Fibroblast of the aortic adventitia (primary cell): ENCODE measurements around the gene CDC42SE1. TPM values are rescaled to one million over a fixed set of nuclear protein-coding genes. Genes with fewer than 3 reads are reported as not detected.
A peak's percentile ranks its signal among the peaks of the same experiment; 100 is the strongest.

ENCODE experiments used
- DNase-seq: peaks from one replicate; pipeline ENCODE4 v3.0.0-alpha.2; 2010; ENCODE audit warnings: low read depth
- H3K4me3 ChIP-seq: 2 replicates; pipeline ENCODE4 v1.5.1; 2011; ENCODE audit warnings: low read depth, mild to moderate bottlenecking, control low read depth, low read length, moderate library complexity
- small RNA-seq: library from RNA; depleted of rRNA; stranded (forward); fragments of <200 nt; gene quantifications from one replicate; pipeline ENCODE3, GENCODE V24; 2012
- total RNA-seq: library from RNA; depleted of rRNA; stranded (reverse); fragments of >200 nt; gene quantifications from 2 replicates; pipeline ENCODE4 v1.2.3, GENCODE V29; 2012; ENCODE audit warnings: low replicate concordance
- TF ChIP-seq, protein P1 (sequence below): IDR thresholded peaks from 2 replicates; pipeline ENCODE4 v1.5.1; 2011; ENCODE audit warnings: mild to moderate bottlenecking, low read length, control low read depth, inconsistent platforms; ENCODE audit not compliant: insufficient read depth

Gene CDC42SE1
- total RNA-seq, 1 donor: 33.8 TPM

GRCh38 chr1:151003180-151003579, 56.2 kb downstream of the CDC42SE1 start:
- TF ChIP-seq, protein P1, sequence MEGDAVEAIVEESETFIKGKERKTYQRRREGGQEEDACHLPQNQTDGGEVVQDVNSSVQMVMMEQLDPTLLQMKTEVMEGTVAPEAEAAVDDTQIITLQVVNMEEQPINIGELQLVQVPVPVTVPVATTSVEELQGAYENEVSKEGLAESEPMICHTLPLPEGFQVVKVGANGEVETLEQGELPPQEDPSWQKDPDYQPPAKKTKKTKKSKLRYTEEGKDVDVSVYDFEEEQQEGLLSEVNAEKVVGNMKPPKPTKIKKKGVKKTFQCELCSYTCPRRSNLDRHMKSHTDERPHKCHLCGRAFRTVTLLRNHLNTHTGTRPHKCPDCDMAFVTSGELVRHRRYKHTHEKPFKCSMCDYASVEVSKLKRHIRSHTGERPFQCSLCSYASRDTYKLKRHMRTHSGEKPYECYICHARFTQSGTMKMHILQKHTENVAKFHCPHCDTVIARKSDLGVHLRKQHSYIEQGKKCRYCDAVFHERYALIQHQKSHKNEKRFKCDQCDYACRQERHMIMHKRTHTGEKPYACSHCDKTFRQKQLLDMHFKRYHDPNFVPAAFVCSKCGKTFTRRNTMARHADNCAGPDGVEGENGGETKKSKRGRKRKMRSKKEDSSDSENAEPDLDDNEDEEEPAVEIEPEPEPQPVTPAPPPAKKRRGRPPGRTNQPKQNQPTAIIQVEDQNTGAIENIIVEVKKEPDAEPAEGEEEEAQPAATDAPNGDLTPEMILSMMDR: no peak

DNA sequence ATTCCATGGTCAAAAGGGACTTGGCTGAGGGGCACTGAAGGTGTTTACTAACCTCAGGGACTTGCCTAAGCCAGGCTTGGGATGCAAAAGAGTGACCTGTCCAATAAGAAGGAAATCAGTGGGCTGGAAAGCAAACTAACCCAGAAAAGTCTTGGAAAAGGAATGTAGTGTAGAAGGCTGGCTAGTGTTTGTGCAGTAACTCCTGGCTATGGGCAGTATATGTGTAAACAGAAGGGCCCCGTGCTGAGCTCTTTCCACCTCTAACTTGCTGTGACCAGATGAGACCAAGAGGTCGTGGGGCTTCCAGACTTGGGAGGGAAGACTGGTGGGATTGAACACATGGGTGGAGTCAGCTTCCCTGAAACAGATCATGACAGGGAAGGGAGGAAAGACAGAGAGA, 56.8 kb downstream of the CDC42SE1 start:
- H3K4me3 ChIP-seq: no peak overlapping the region
- TF ChIP-seq, protein P1: no peak
- DNase-seq: no peak

More at GRCh38 chr1:151003180-151003579, 56.2 kb downstream of the CDC42SE1 start:
- no peak for DNase-seq
- H3K4me3 ChIP-seq: no peak overlapping the region

- no peak for DNase-seq
- TF ChIP-seq, protein P1: no peak
- no peak overlapping the region for H3K4me3 ChIP-seq
Observed at GRCh38 chr1:151002051-151002450, 57.4 kb downstream of the CDC42SE1 start.

- DNase-seq: no peak
- H3K4me3 ChIP-seq: no peak overlapping the region
- TF ChIP-seq, protein P1: no peak
Observed at GRCh38 chr1:151001602-151002001, 57.8 kb downstream of the CDC42SE1 start.

Small RNA genes within 50 kb of the gene (small RNA-seq; reads per million reads assigned to genes)
- gene RNU6-884P: 1.6 reads per million, percentile 58 among the genes with 10 or more reads in this experiment

Other genes with a start within 250 kb of the CDC42SE1 start
- 50.7 and 161 TPM in 2 replicates for gene ARNT, start 183.0 kb downstream of the CDC42SE1 start, total RNA-seq
- gene CTXND2, start 172.5 kb downstream of the CDC42SE1 start, total RNA-seq: not detected in 2 replicates
- 30.7 and 43.0 TPM in 2 replicates for gene SETDB1, start 133.3 kb downstream of the CDC42SE1 start, total RNA-seq
- 26.1 and 138 TPM in 2 replicates for gene CERS2, start 84.8 kb downstream of the CDC42SE1 start, total RNA-seq
- gene ANXA9, start 77.3 kb downstream of the CDC42SE1 start, total RNA-seq: 0.09 and 0.49 TPM in 2 replicates
- 10.9 and 16.4 TPM in 2 replicates for gene MINDY1, start 52.7 kb downstream of the CDC42SE1 start, total RNA-seq
- gene PRUNE1, start 51.2 kb downstream of the CDC42SE1 start, total RNA-seq: 3.4 and 10.8 TPM in 2 replicates
- 0.18 and 0.33 TPM in 2 replicates for gene BNIPL, start 23.0 kb downstream of the CDC42SE1 start, total RNA-seq
- gene C1orf56, start 11.9 kb downstream of the CDC42SE1 start, total RNA-seq: 0.82 and 3.3 TPM in 2 replicates
- gene MLLT11, start 775 bp upstream of the CDC42SE1 start, total RNA-seq: 2.0 and 6.1 TPM in 2 replicates
- gene GABPB2, start 11.1 kb upstream of the CDC42SE1 start, total RNA-seq: 5.2 and 14.6 TPM in 2 replicates
- gene SEMA6C, start 87.0 kb upstream of the CDC42SE1 start, total RNA-seq: 1.6 and 2.9 TPM in 2 replicates
- gene TNFAIP8L2, start 97.0 kb upstream of the CDC42SE1 start, total RNA-seq: not detected in 2 replicates
- 7.5 and 12.5 TPM in 2 replicates for gene LYSMD1, start 106.3 kb upstream of the CDC42SE1 start, total RNA-seq
- 38.0 and 48.4 TPM in 2 replicates for gene SCNM1, start 106.5 kb upstream of the CDC42SE1 start, total RNA-seq
- 0.54 TPM in 1 of 2 replicates, not detected in the other for gene TMOD4, start 116.4 kb upstream of the CDC42SE1 start, total RNA-seq
- gene VPS72, start 130.6 kb upstream of the CDC42SE1 start, total RNA-seq: 9.2 and 42.8 TPM in 2 replicates
- 56.4 and 86.4 TPM in 2 replicates for gene PIP5K1A, start 138.9 kb upstream of the CDC42SE1 start, total RNA-seq
- 111 and 139 TPM in 2 replicates for gene PSMD4, start 195.1 kb upstream of the CDC42SE1 start, total RNA-seq
- 7.0 and 14.2 TPM in 2 replicates for gene ZNF687, start 222.7 kb upstream of the CDC42SE1 start, total RNA-seq